ENCODE results near the gene LSM4. TPM values are rescaled to one million over a fixed set of nuclear protein-coding genes. Genes with fewer than 3 reads are reported as not detected.

The LSM4 gene
- total RNA-seq, 2 donors from 2014 or later: 74.8 to 90.2 TPM

DNA sequence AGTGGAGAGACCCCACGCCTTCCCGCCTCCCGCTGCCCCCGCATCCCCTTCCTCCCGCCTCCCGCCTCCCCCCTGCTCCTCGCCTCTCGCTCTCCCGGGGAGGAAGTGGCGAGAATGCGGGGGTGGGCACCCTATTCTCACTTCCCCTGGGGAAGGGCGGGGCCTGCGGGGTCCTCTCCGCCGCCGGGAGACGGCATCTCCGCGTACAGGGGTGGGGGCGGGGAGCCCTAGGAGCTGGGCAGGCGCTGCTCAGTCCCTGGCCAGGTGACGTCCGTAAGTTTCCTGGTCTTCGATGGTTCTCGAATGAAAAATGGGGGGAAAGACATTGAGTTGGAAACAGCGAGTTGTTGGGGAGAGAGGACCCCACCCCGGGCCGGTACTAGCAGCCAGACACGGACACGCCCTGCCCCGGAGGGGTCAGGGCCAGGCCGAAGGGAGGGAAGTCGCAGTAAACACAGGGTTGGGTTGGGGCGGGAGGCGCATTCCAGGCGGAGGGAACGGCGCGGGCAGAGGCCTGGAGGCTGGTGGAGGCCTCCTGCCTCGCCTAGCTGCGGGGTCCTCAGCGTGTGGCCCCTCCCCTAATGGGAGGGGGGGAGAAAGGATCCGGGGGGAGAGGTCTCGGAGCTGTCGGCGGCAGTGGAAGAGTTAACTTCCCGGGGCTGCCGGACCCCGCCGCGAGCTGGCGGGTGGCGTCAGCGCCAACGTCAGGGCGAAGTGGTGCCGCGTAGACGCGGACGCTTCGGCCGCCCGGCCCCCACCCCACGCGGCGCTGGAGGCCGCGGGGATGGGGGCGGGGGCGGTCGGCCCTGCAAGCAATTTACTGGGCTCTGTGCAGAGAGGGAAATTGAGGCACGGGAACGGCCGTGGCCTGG, 31.1 kb downstream of the LSM4 start:
- DNase-seq (ENCODE audit: low spot score): peak; percentile 66
- peak; percentile 41 for ATAC-seq (ENCODE audit: insufficient number of reproducible peaks, low FRiP score, low read depth)
- TF ChIP-seq, protein P1, sequence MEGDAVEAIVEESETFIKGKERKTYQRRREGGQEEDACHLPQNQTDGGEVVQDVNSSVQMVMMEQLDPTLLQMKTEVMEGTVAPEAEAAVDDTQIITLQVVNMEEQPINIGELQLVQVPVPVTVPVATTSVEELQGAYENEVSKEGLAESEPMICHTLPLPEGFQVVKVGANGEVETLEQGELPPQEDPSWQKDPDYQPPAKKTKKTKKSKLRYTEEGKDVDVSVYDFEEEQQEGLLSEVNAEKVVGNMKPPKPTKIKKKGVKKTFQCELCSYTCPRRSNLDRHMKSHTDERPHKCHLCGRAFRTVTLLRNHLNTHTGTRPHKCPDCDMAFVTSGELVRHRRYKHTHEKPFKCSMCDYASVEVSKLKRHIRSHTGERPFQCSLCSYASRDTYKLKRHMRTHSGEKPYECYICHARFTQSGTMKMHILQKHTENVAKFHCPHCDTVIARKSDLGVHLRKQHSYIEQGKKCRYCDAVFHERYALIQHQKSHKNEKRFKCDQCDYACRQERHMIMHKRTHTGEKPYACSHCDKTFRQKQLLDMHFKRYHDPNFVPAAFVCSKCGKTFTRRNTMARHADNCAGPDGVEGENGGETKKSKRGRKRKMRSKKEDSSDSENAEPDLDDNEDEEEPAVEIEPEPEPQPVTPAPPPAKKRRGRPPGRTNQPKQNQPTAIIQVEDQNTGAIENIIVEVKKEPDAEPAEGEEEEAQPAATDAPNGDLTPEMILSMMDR (IDR thresholded peaks at IDR 0.05): no peak
- Histone ChIP-seq H3K4me1 (ENCODE audit: control insufficient read depth in 1 of 2, low read depth in 2 of 2) (peaks cover 20 to 41% of the 10 kb centered on the region in 2 donors), H3K36me3 (no peaks in the 10 kb centered on the region), H3K4me3 (peak overlapping the region; percentile 93), H3K27ac (peak overlapping the region; percentile 99 to 100), H3K27me3 (replicated peaks; ENCODE audit: insufficient read depth) (no peaks in the 10 kb centered on the region), H3K9me3 (no peaks in the 10 kb centered on the region)

DNA sequence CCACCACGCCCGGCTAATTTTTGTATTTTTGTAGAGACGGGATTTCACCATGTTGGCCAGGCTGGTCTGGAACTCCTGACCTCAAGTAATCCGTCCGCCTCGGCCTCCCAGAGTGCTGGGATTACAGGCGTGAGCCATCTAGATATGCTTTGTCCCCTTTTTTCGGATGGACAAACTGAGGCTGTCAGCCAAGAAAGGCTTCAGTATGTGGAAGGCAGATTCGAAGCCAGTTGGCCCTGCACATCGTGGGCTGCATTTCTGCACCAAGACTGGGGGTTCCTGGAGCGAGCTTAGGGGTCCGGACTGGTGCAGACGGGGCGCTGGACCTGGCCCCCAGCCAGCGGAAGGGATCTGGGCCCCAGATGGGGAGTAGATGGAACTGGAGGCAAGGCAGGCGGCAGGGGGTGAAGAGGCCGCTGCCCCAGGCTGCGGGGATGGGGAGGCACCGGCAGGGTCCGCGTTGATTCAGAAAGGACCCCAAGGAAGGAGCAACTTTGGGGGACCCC, 31.8 kb downstream of the LSM4 start:
- Histone ChIP-seq H3K27ac (peak overlapping the region; percentile 99 to 100), H3K27me3 (replicated peaks; ENCODE audit: insufficient read depth) (no peaks in the 10 kb centered on the region), H3K36me3 (no peaks in the 10 kb centered on the region), H3K9me3 (no peaks in the 10 kb centered on the region), H3K4me1 (ENCODE audit: control insufficient read depth in 1 of 2, low read depth in 2 of 2) (peaks cover 20 to 41% of the 10 kb centered on the region in 2 donors), H3K4me3 (peak overlapping the region; percentile 93)
- ATAC-seq (ENCODE audit: insufficient number of reproducible peaks, low FRiP score, low read depth) (peak; percentile 1), DNase-seq (ENCODE audit: low spot score) (no peak)
- TF ChIP-seq, protein P1 (IDR thresholded peaks at IDR 0.05): no peak

DNA sequence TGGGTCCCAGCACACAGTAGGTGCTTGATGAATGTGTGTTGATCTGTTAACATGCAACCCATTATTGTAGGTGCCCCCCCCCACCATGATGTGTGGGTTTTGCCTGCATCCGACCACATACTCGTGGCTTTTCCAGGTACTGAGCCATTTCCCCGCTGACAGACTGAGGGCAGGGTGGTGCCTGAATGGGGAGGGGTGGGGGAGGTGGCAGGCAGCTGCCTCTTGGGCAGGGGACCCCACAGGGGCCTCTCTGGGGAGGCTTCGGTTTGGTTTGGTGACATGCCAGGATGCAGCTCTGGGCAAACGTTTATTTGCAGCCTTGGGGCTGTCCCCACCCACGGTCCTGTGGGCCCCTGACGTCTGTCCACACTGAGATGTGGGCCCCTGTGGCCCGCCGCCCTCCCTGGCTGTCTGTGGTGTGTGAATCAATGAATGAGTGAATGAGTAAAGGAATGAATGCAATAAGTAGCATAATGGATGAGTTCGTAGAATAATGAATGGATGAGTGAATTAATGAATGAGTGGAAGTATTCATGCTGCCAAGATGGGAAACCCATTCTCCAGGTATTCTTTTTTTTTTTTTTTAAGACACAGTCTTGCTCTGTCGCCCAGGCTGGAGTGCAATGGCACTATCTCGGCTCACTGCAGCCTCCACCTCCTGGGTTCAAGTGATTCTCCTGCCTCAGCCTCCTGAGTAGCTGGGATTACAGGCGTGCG, 32.4 kb downstream of the LSM4 start:
- Histone ChIP-seq H3K4me1 (ENCODE audit: control insufficient read depth in 1 of 2, low read depth in 2 of 2) (peaks cover 20 to 41% of the 10 kb centered on the region in 2 donors), H3K27ac (peak overlapping the region; percentile 99 to 100), H3K4me3 (peak overlapping the region; percentile 93), H3K9me3 (no peaks in the 10 kb centered on the region), H3K27me3 (replicated peaks; ENCODE audit: insufficient read depth) (no peaks in the 10 kb centered on the region), H3K36me3 (no peaks in the 10 kb centered on the region)
- DNase-seq (ENCODE audit: low spot score) (no peak), ATAC-seq (ENCODE audit: insufficient number of reproducible peaks, low FRiP score, low read depth) (no peak)
- TF ChIP-seq, protein P1 (IDR thresholded peaks at IDR 0.05): no peak

DNA sequence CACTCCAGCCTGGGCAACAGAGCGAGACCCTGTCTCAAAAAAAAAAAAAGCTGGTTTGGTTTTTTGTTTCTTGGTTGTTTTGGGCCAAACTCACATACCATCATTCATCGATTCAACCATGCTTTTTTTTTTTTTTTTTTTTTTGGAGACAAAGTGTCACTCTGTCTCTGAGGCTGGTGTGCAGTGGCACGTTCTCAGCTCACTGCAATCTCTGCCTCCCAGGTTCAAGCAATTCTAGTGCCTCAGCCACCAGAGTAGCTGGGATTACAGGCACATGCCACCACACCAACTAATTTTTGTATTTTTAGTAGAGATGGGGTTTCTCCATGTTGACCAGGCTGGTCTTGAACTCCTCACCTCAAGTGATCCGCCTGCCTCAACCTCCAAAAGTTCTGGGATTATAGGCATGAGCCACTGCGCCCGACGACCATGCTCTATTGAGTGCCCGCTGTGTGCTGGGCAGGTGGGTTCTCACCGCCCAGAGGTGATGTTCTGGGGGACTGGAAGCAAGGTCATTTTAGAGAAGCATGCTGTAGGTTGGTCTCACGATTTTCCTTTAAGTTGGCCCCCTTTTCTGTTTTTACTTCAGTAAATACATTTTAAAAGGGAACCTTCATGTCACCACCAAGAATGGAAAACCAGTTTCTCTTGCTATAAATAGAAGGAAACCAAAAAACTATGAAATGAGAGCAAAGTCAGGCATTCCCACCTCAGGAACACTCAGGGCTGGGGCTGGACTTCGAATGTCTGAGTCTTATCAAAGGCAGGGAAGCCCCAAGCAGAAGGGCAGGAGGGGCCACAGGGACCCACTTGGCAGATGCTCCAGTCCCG, 33.2 kb downstream of the LSM4 start:
- Histone ChIP-seq H3K9me3 (no peaks in the 10 kb centered on the region), H3K4me3 (peak overlapping the region; percentile 93), H3K27me3 (replicated peaks; ENCODE audit: insufficient read depth) (no peaks in the 10 kb centered on the region), H3K36me3 (no peaks in the 10 kb centered on the region), H3K4me1 (ENCODE audit: control insufficient read depth in 1 of 2, low read depth in 2 of 2) (peaks cover 20 to 41% of the 10 kb centered on the region in 2 donors), H3K27ac (peak overlapping the region; percentile 99 to 100)
- ATAC-seq (ENCODE audit: insufficient number of reproducible peaks, low FRiP score, low read depth) (no peak), DNase-seq (ENCODE audit: low spot score) (no peak)
- TF ChIP-seq, protein P1 (IDR thresholded peaks at IDR 0.05): no peak
